Measurements from ENCODE around the gene WDR27.

DNA sequence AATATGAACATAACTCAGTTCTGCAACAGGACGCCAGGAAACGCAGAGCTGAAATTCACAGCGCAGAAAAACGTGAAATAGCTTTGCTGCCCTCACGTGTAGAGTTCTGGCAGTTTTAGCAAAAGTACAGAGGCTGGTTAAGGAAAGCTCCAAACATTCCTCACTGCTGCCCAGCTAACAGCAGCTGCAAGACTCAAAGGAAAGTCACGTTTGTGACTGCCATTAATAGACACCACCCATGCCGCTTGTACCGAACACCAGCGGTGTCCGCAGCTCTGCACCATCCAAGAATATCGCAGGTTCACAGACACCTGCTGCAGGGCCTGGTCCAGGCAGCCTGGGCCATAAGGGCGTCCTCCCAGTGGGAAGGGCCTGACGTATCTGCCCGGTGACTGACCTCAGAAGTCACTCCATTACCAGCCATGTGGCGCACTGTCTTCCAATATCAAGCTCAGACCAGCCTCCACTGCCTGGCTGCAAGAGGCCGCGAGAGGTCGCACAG, 61.4 kb downstream of the WDR27 start:
- TF ChIP-seq RCOR1 (IDR thresholded peaks at IDR 0.05; ENCODE audit: low read depth, low read length) = no peak
- TF ChIP-seq, protein P1, sequence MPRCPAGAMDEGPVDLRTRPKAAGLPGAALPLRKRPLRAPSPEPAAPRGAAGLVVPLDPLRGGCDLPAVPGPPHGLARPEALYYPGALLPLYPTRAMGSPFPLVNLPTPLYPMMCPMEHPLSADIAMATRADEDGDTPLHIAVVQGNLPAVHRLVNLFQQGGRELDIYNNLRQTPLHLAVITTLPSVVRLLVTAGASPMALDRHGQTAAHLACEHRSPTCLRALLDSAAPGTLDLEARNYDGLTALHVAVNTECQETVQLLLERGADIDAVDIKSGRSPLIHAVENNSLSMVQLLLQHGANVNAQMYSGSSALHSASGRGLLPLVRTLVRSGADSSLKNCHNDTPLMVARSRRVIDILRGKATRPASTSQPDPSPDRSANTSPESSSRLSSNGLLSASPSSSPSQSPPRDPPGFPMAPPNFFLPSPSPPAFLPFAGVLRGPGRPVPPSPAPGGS (IDR thresholded peaks at IDR 0.05) = no peak
- TF ChIP-seq, protein P2, sequence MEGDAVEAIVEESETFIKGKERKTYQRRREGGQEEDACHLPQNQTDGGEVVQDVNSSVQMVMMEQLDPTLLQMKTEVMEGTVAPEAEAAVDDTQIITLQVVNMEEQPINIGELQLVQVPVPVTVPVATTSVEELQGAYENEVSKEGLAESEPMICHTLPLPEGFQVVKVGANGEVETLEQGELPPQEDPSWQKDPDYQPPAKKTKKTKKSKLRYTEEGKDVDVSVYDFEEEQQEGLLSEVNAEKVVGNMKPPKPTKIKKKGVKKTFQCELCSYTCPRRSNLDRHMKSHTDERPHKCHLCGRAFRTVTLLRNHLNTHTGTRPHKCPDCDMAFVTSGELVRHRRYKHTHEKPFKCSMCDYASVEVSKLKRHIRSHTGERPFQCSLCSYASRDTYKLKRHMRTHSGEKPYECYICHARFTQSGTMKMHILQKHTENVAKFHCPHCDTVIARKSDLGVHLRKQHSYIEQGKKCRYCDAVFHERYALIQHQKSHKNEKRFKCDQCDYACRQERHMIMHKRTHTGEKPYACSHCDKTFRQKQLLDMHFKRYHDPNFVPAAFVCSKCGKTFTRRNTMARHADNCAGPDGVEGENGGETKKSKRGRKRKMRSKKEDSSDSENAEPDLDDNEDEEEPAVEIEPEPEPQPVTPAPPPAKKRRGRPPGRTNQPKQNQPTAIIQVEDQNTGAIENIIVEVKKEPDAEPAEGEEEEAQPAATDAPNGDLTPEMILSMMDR (IDR thresholded peaks at IDR 0.05) = no peak
- TF ChIP-seq RAD21 (conservative IDR thresholded peaks at IDR 0.05 in 1 of 2, IDR thresholded peaks at IDR 0.05 in 1 of 2) = no peak
- no peak for TF ChIP-seq KDM1A (IDR thresholded peaks at IDR 0.05; ENCODE audit: low read depth)
- no peak for TF ChIP-seq SMC3 (IDR thresholded peaks at IDR 0.05)
